Fibroblast of villous mesenchyme (primary cell): Measurements from ENCODE around the gene ZFAND6. TPM values are rescaled to one million over a fixed set of nuclear protein-coding genes. Genes with fewer than 3 reads are reported as not detected.
"Not testable (repeated sequence)": the region's sequence is repeated elsewhere in the genome, so short reads cannot be mapped to it uniquely, and the experiment has no call there.

Experiments
- DNase-seq: peaks from one replicate; pipeline ENCODE4 v3.0.0-alpha.2; 2010; ENCODE audit warnings: low read depth
- H3K4me3 ChIP-seq: 2 replicates; pipeline ENCODE4 v1.5.1; 2011; ENCODE audit warnings: low read depth, mild to moderate bottlenecking, low read length
- total RNA-seq: library from RNA; depleted of rRNA; stranded (reverse); fragments of >200 nt; gene quantifications from 2 replicates; pipeline ENCODE4 v1.2.3, GENCODE V29; 2012
- TF ChIP-seq, protein P1 (sequence below): IDR thresholded peaks from 2 replicates; pipeline ENCODE4 v1.5.1; 2012; ENCODE audit warnings: low read depth, mild to moderate bottlenecking, low read length; ENCODE audit not compliant: insufficient read depth

The ZFAND6 gene
- total RNA-seq, 1 donor, result 123 TPM

- DNase-seq, result no peak
- TF ChIP-seq, protein P1, sequence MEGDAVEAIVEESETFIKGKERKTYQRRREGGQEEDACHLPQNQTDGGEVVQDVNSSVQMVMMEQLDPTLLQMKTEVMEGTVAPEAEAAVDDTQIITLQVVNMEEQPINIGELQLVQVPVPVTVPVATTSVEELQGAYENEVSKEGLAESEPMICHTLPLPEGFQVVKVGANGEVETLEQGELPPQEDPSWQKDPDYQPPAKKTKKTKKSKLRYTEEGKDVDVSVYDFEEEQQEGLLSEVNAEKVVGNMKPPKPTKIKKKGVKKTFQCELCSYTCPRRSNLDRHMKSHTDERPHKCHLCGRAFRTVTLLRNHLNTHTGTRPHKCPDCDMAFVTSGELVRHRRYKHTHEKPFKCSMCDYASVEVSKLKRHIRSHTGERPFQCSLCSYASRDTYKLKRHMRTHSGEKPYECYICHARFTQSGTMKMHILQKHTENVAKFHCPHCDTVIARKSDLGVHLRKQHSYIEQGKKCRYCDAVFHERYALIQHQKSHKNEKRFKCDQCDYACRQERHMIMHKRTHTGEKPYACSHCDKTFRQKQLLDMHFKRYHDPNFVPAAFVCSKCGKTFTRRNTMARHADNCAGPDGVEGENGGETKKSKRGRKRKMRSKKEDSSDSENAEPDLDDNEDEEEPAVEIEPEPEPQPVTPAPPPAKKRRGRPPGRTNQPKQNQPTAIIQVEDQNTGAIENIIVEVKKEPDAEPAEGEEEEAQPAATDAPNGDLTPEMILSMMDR, result no peak
- no peak overlapping the region for H3K4me3 ChIP-seq
These were observed 38.9 kb downstream of the ZFAND6 start for GRCh38 chr15:80098341-80098740.

DNA sequence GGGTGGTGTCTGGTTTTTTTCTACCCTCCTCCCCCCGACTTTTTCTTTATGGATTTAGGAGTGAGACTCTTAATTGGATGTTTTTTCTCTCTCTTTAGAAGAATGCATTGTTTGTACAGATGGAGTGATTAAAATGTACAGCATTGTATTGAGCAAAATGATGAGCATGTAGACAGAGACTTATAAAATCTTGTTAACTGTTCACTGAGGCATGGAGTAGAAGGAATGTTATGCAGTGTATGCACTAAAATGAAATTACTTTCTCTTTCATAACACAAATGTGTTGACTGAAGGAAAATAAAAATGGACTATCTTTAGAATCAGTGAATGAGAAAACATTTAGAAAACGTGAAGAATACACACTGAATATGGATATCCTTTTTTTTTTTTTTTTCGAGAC is 39.8 kb downstream of the ZFAND6 start:
- no peak overlapping the region for H3K4me3 ChIP-seq
- DNase-seq, result peak; percentile 31

DNA sequence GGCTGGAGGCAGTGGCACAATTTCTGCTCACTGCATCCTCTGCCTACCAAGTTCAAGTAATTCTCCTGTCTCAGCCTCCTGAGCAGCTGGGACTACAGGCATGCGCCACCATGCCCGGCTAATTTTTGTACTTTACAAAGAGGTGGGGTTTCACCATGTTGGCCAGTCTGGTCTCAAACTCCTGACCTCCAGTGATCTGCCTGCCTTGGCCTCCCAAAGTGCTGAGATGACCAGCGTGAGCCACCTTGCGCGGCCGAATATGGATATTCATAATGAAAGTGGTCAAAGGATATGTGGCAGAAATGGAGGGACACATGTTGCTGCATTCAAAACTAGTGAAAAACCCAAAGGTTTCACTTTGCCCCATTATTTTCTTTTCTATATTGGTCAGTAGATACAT is 40.2 kb downstream of the ZFAND6 start:
- not testable (repeated sequence) for H3K4me3 ChIP-seq, DNase-seq

More for the DNA sequence above, 39.8 kb downstream of the ZFAND6 start:
- TF ChIP-seq, protein P1, result no peak

- no peak for DNase-seq
- H3K4me3 ChIP-seq, result no peak overlapping the region
- TF ChIP-seq, protein P1, result no peak
These were observed 40.8 kb downstream of the ZFAND6 start for GRCh38 chr15:80100247-80100646.

DNA sequence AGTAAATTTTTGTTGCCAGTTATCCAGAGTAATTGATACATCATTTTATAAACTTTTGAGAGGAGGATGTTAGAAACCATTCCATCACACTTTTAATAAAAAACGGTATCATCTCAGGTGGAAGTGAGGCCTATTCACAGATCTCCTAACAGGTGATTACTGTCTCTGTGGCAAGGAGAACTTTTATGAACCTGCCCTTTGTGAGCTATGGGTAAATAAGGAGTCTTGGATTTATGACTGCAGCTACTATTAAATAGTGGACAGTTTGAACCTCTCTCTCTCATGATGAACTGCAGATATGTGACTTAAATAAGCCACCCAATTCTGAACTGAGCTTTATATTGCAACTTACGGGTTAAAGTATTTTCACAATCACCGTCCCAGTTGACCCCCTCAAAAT is 45.7 kb downstream of the ZFAND6 start:
- no peak for DNase-seq
- TF ChIP-seq, protein P1, result no peak
- no peak overlapping the region for H3K4me3 ChIP-seq

DNA sequence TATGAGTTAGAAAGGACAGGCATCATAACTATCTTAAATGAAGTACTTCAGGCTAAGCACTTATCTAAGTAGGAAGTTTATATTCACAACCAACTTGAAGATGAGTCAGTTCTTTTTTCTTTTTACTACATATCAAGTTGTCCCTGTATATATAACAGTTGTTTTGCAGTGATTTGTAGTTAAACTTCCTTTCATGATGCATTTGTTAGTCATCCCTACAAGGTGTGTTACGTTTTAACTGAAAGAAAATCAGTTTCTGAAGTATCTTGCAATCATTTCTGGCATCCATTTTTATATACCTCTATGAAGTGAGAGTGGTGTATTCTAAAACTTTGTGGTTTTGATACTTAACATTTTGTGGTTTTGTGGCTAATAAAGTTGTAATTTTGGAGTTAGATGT is 46.1 kb downstream of the ZFAND6 start:
- peak; percentile 82 for DNase-seq
- H3K4me3 ChIP-seq, result peak overlapping the region; percentile 16
- TF ChIP-seq, protein P1, result no peak

DNA sequence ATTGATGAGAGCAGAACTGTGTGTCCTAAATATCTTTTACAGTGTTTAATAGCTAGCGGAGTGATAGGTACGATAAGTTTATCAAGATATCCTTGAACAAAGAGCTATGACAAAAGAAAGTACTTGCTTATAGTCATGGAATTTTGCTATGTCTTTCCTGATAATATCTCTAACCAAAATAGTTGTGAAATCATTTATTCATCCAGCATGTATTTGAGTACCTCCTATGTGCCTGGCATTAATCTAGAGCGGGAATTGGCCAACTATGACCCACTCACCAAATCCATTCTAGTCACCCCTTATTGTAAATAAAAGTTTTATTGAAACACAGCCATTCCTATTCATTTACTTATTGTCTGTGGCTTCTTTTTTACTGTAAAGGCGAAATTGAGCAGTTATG is 46.6 kb downstream of the ZFAND6 start:
- peak; percentile 77 for DNase-seq
- peak overlapping the region; percentile 16 for H3K4me3 ChIP-seq
- TF ChIP-seq, protein P1, result no peak
